ENCODE results near the gene NOB1.

DNA sequence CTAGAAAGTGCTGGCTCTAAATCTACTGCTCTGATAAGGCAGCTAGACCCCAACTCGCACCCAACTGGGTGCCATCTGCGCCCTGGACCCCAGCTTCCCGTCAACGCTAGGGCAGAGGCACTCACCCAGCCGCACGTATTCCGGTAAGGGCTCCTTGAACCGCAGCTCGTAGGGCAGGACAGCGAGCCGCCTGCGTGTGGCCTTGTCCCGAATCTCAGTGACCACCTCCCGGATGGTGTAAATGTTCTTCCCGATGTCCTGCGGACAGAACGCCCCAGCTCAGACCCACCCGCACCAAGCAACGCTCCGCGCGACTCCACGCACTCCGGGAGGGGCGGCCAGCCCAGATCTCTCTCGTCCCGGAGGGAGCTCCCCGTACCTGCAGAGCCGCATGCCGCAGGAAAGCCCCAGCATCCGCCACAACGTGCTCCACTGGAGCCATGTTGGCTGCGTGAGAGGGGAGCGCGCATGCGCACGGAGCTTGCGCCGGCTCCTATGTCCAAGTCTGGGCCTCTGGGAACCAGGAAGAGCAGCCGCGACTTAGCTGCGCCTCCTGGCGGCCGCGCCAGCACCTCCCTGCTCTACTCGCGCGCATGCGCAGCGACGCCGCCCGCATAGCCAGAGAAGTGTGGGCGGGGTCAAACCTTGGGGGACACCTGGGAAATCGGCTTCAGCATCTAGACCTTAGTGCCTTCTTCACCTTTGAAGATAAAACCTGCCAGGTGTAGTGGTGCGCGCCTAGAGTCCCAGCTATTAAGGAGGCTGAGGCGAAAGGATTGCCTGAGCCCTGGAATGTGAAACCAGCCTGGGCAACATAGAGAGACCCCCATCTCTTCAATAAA, at the start of gene NOB1:
- TF ChIP-seq, protein P1, sequence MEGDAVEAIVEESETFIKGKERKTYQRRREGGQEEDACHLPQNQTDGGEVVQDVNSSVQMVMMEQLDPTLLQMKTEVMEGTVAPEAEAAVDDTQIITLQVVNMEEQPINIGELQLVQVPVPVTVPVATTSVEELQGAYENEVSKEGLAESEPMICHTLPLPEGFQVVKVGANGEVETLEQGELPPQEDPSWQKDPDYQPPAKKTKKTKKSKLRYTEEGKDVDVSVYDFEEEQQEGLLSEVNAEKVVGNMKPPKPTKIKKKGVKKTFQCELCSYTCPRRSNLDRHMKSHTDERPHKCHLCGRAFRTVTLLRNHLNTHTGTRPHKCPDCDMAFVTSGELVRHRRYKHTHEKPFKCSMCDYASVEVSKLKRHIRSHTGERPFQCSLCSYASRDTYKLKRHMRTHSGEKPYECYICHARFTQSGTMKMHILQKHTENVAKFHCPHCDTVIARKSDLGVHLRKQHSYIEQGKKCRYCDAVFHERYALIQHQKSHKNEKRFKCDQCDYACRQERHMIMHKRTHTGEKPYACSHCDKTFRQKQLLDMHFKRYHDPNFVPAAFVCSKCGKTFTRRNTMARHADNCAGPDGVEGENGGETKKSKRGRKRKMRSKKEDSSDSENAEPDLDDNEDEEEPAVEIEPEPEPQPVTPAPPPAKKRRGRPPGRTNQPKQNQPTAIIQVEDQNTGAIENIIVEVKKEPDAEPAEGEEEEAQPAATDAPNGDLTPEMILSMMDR (IDR thresholded peaks at IDR 0.05): peak; percentile 92 to 100 (median 99)
- TF ChIP-seq EP300 (IDR thresholded peaks at IDR 0.05): no peak

Measured in sigmoid colon (tissue), 4 donors.